IMR-90 (cell line): ENCODE measurements around the gene PLD2. TPM values are rescaled to one million over a fixed set of nuclear protein-coding genes. Genes with fewer than 3 reads are reported as not detected.

Experiments
- ATAC-seq: fragments of 200-7000 bp; cut with Tn5 transposase; 2 replicates; pipeline ENCODE4 v1.9.1; 2020; ENCODE audit warnings: low read depth, mild to moderate bottlenecking, moderate library complexity
- BruUV-seq: library from RNA; stranded (reverse); fragments of 400-500 nt; replicated peaks from 2 replicates; lab custom pipeline; 2021; lab: Mats Ljungman, UMichigan
- CTCF ChIA-PET: fragments of 300-600 bp; formaldehyde crosslinking; extraction: SDS; loops from one replicate; lab custom pipeline; 2021; ENCODE audit warnings: antibody characterized with exemption; lab: Yijun Ruan, JAX
- POLR2A ChIA-PET: fragments of 300-600 bp; sonication (Branson Sonifier 250); formaldehyde crosslinking; loops from one replicate; lab custom pipeline; 2022; ENCODE audit warnings: antibody characterized with exemption; ENCODE audit not compliant: unreplicated experiment; lab: Charles Lee
- DNase-seq: peaks from one replicate; pipeline ENCODE4 v3.0.0; 2013
- H2AFZ ChIP-seq: replicated peaks from 2 replicates; pipeline ENCODE3; 2013; ENCODE audit warnings: low read length, mild to moderate bottlenecking; ENCODE audit not compliant: poor library complexity
- H2AK5ac ChIP-seq: 2 replicates; pipeline ENCODE4 v1.6.1; 2013; ENCODE audit warnings: low read depth, low read length, inconsistent platforms
- H2AK9ac ChIP-seq: replicated peaks from 2 replicates; pipeline ENCODE3; 2013; ENCODE audit warnings: mild to moderate bottlenecking, low read depth, low read length, moderate library complexity; ENCODE audit not compliant: poor library complexity
- H2BK120ac ChIP-seq: 2 replicates; pipeline ENCODE4 v1.6.1; 2013; ENCODE audit warnings: low read depth, low read length, inconsistent platforms
- H2BK15ac ChIP-seq: 3 replicates; pipeline ENCODE4 v1.6.1; 2013; ENCODE audit warnings: low read depth, low read length, inconsistent platforms
- H2BK20ac ChIP-seq: 2 replicates; pipeline ENCODE4 v1.6.1; 2013; ENCODE audit warnings: low read depth, mild to moderate bottlenecking, inconsistent platforms, low read length, moderate library complexity
- H2BK5ac ChIP-seq: 2 replicates; pipeline ENCODE4 v1.6.1; 2013; ENCODE audit warnings: mild to moderate bottlenecking, low read depth, low read length, inconsistent platforms; ENCODE audit not compliant: poor library complexity, severe bottlenecking
- H3K14ac ChIP-seq: replicated peaks from 2 replicates; pipeline ENCODE4 v1.6.1; 2013; ENCODE audit warnings: low read depth, low read length, inconsistent platforms
- H3K18ac ChIP-seq: 2 replicates; pipeline ENCODE4 v1.6.1; 2013; ENCODE audit warnings: low read depth, low read length, control low read depth
- H3K23ac ChIP-seq: 2 replicates; pipeline ENCODE4 v1.6.1; 2013; ENCODE audit warnings: low read depth, low read length, inconsistent platforms
- H3K27ac ChIP-seq: 2 replicates; pipeline ENCODE4 v1.5.1; 2013; ENCODE audit warnings: mild to moderate bottlenecking, control low read depth, low read length; ENCODE audit not compliant: insufficient read depth
- H3K27me3 ChIP-seq: 2 replicates; pipeline ENCODE4 v1.6.1; 2013; ENCODE audit warnings: low read length; ENCODE audit not compliant: control insufficient read depth, insufficient read depth
- H3K36me3 ChIP-seq: 2 replicates; pipeline ENCODE4 v1.6.1; 2013; ENCODE audit warnings: low read length, mixed read lengths; ENCODE audit not compliant: control insufficient read depth, insufficient read depth
- H3K4ac ChIP-seq: 2 replicates; pipeline ENCODE4 v1.6.1; 2013; ENCODE audit warnings: low read depth, low read length, inconsistent platforms
- H3K4me1 ChIP-seq: 2 replicates; pipeline ENCODE4 v1.6.1; 2013; ENCODE audit warnings: low read length, mixed read lengths; ENCODE audit not compliant: control insufficient read depth, insufficient read depth
- H3K4me2 ChIP-seq: 2 replicates; pipeline ENCODE4 v1.6.1; 2013; ENCODE audit warnings: low read depth, mild to moderate bottlenecking, control low read depth, low read length, moderate library complexity
- H3K4me3 ChIP-seq: 2 replicates; pipeline ENCODE4 v1.5.1; 2013; ENCODE audit warnings: low read depth, mild to moderate bottlenecking, control low read depth, low read length, moderate library complexity; ENCODE audit not compliant: insufficient read depth
- H3K56ac ChIP-seq: 2 replicates; pipeline ENCODE4 v1.6.1; 2013; ENCODE audit warnings: low read length, inconsistent platforms; ENCODE audit not compliant: insufficient read depth; ENCODE audit errors: extremely low read depth
- H3K79me1 ChIP-seq, 2 experiments: 2 replicates each; pipeline ENCODE4 v1.6.1; 2013; ENCODE audit warnings: low read length in 2 of 2, inconsistent platforms in 1 of 2, low read depth in 1 of 2
- H3K9ac ChIP-seq: 2 replicates; pipeline ENCODE4 v1.6.1; 2013; ENCODE audit warnings: low read depth, low read length, control low read depth
- H3K9me1 ChIP-seq: 2 replicates; pipeline ENCODE4 v1.6.1; 2013; ENCODE audit warnings: low read length, inconsistent platforms; ENCODE audit not compliant: insufficient read depth
- H3K9me3 ChIP-seq: 2 replicates; pipeline ENCODE4 v1.6.1; 2013; ENCODE audit warnings: low read length; ENCODE audit not compliant: control insufficient read depth, insufficient read depth
- H4K20me1 ChIP-seq: 2 replicates; pipeline ENCODE4 v1.6.1; 2013; ENCODE audit warnings: low read length, inconsistent platforms; ENCODE audit not compliant: insufficient read depth
- H4K5ac ChIP-seq: 2 replicates; pipeline ENCODE4 v1.6.1; 2013; ENCODE audit warnings: mild to moderate bottlenecking, low read depth, low read length, control low read depth
- H4K8ac ChIP-seq, 2 experiments: 2 replicates each; pipeline ENCODE4 v1.6.1; 2013; ENCODE audit warnings: low read depth in 2 of 2, low read length in 2 of 2, control low read depth in 1 of 2, inconsistent platforms in 1 of 2
- H4K91ac ChIP-seq: 2 replicates; pipeline ENCODE4 v1.6.1; 2013; ENCODE audit warnings: low read depth, low read length, inconsistent platforms; ENCODE audit not compliant: insufficient read depth
- BHLHE40 ChIP-seq: fragments of 150-350 bp; IDR thresholded peaks from 2 replicates; pipeline ENCODE4 v1.6.1; 2016; ENCODE audit warnings: mild to moderate bottlenecking, low read depth, low read length
- CEBPB ChIP-seq: IDR thresholded peaks from 2 replicates; pipeline ENCODE4 v1.6.1; 2012; ENCODE audit warnings: low read depth, low read length, improper control_type of control experiment
- CHD1 ChIP-seq: IDR thresholded peaks from 2 replicates; pipeline ENCODE4 v1.6.1; 2012; ENCODE audit warnings: low read depth, low read length, improper control_type of control experiment
- FOS ChIP-seq: fragments of 150-350 bp; IDR thresholded peaks from 2 replicates; pipeline ENCODE4 v1.6.1; 2016; ENCODE audit warnings: low read depth, low read length
- MAFK ChIP-seq: IDR thresholded peaks from 2 replicates; pipeline ENCODE4 v1.6.1; 2012; ENCODE audit warnings: low read depth, low read length, improper control_type of control experiment
- MAZ ChIP-seq: IDR thresholded peaks from 2 replicates; pipeline ENCODE4 v1.6.1; 2012; ENCODE audit warnings: low read depth, mild to moderate bottlenecking, low read length, improper control_type of control experiment, moderate library complexity, borderline replicate concordance
- MXI1 ChIP-seq: IDR thresholded peaks from 2 replicates; pipeline ENCODE4 v1.6.1; 2012; ENCODE audit warnings: low read depth, mild to moderate bottlenecking, low read length, moderate library complexity, borderline replicate concordance
- NFE2L2 ChIP-seq: fragments of 150-350 bp; IDR thresholded peaks from 2 replicates; pipeline ENCODE4 v1.6.1; 2016; ENCODE audit warnings: low read depth, mild to moderate bottlenecking, low read length
- POLR2A ChIP-seq: IDR thresholded peaks from 2 replicates; pipeline ENCODE4 v1.6.1; 2012; ENCODE audit warnings: mild to moderate bottlenecking, low read depth, low read length
- RAD21 ChIP-seq: IDR thresholded peaks from 2 replicates; pipeline ENCODE4 v1.6.1; 2012; ENCODE audit warnings: low read length, improper control_type of control experiment
- RCOR1 ChIP-seq: IDR thresholded peaks from 2 replicates; pipeline ENCODE4 v1.6.1; 2012; ENCODE audit warnings: mild to moderate bottlenecking, low read length, improper control_type of control experiment; ENCODE audit not compliant: insufficient replicate concordance
- RFX5 ChIP-seq: IDR thresholded peaks from 2 replicates; pipeline ENCODE4 v1.8.0; 2012; ENCODE audit warnings: low read depth, mild to moderate bottlenecking, low read length, moderate library complexity
- SMC3 ChIP-seq: fragments of 150-350 bp; IDR thresholded peaks from 2 replicates; pipeline ENCODE4 v1.6.1; 2016; ENCODE audit warnings: low read depth, mild to moderate bottlenecking, antibody characterized with exemption, low read length, moderate library complexity
- WGBS, 2 experiments: methylation state at CpG; one replicate each; pipeline versions ENCODE4 v1.1.5 to v1.1.7; 2013; ENCODE audit warnings: missing lambda C conversion rate in 2 of 2; ENCODE audit not compliant: insufficient read length in 1 of 2; ENCODE audit errors: extremely low coverage in 2 of 2; 5-methylcytosine and 5-hydroxymethylcytosine counted together
- dilution Hi-C: fragments of 300-500 bp; cut with HindIII; formaldehyde crosslinking; loops from one replicate; pipeline ENCODE4 v1.14.3; 2018; ENCODE audit warnings: low sequenced_read_pairs; ENCODE audit not compliant: unreplicated experiment
- in situ Hi-C: fragments of 300-500 bp; cut with MboI; formaldehyde crosslinking; loops from 3 replicates; pipeline ENCODE4 v1.14.3; 2019; ENCODE audit warnings: low sequenced_read_pairs, inconsistent platforms, mixed read lengths
- intact Hi-C: fragments of 100-400 bp; cut with micrococcal nuclease; formaldehyde crosslinking; loops from 2 replicates; pipeline ENCODE4 v1.10.0; 2022
- polyA plus RNA-seq, 3 experiments: library from polyadenylated mRNA; depleted of rRNA; stranded (reverse); fragments of >200 nt; gene quantifications; 2 replicates each; pipeline ENCODE4 v1.2.3, GENCODE V29; 2012; ENCODE audit warnings: low replicate concordance in 1 of 3
- total RNA-seq: library from RNA; depleted of rRNA; stranded (reverse); fragments of >200 nt; gene quantifications from 2 replicates; pipeline ENCODE4 v1.2.3, GENCODE V29; 2012
- TF ChIP-seq, protein P1 (sequence below): fragments of 150-350 bp; IDR thresholded peaks from 2 replicates; pipeline ENCODE4 v1.6.1; 2017; ENCODE audit warnings: mild to moderate bottlenecking, antibody characterized with exemption, low read length, low read depth
- TF ChIP-seq, protein P2 (sequence below): fragments of 150-350 bp; IDR thresholded peaks from 2 replicates; pipeline ENCODE4 v1.6.1; 2016; ENCODE audit warnings: low read depth, mild to moderate bottlenecking, low read length, moderate library complexity, borderline replicate concordance
- TF ChIP-seq, protein P3 (sequence below): conservative IDR thresholded peaks from 2 replicates; pipeline ENCODE4 v1.5.1; 2012; ENCODE audit warnings: mild to moderate bottlenecking, low read depth, low read length, improper control_type of control experiment

The PLD2 gene
- total and polyA plus RNA-seq, 2 of the 4 experiments (the other 2 are of a cell fraction), result 12.5 to 28.0 TPM

DNA sequence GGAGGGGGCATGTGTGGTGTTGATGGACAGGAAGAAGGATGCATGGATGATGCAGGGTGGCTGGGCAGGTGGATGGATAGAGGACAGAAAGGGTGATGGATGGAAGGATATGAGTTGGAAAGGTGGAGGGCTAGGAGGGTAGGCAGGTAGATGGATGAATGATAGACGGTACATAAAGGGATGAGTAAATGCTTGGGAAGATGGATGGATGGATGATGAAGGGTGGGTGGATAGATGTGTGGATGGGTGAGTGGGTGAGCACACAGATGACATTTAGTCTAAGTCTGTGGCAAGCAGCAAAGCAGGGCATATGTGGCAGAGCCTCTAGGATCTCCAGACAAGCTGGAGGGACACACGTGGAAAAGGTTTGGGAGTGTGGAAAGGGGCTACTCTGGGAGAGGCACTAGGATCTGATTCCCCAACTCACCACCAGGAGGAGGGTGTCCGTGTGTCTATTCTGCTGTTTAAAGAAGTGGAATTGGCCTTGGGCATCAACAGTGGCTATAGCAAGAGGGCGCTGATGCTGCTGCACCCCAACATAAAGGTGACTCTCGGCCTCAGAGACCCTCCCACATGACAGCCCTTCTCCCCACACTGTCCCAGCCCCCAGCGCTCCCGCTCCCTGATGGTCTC is 8.2 kb downstream of the PLD2 start:
- POLR2A ChIA-PET, result no interaction called here
- no peak overlapping the region for H3K56ac ChIP-seq
- no peak overlapping the region for H3K18ac ChIP-seq
- no peaks in the 10 kb centered on the region; a peak in 1 of 4 replicates for H3K79me1 ChIP-seq
- no peak overlapping the region for H4K91ac ChIP-seq
- intact Hi-C loops, result no loop called here
- peaks cover 47% of the 10 kb centered on the region for H3K36me3 ChIP-seq
- 0 out of 2 replicates have a peak, but pooled peaks cover 4% of the 10 kb centered on the region for H3K9me1 ChIP-seq
- no peak overlapping the region for H3K14ac ChIP-seq
- no peak overlapping the region for H2BK5ac ChIP-seq
- H3K9me3 ChIP-seq, result no peaks in the 10 kb centered on the region
- H2AFZ ChIP-seq, result no peak overlapping the region
- DNase-seq, result no peak
- 100% methylated on average over 3 of the region's 7 CpGs; no CpG with 5 or more reads in 1 of the 2 experiments for WGBS, 2 experiments
- H3K4ac ChIP-seq, result no peak overlapping the region
- no peak overlapping the region for H4K8ac ChIP-seq
- no peak overlapping the region for H3K4me3 ChIP-seq
- CTCF ChIA-PET, result no interaction called here
- dilution Hi-C loops, result no loop called here
- no peaks in the 10 kb centered on the region for H3K4me1 ChIP-seq
- H2BK15ac ChIP-seq, result no peak overlapping the region
- ATAC-seq, result no peak
- H3K9ac ChIP-seq, result no peak overlapping the region
- no peak overlapping the region for H2BK20ac ChIP-seq
- no TSS peak for BruUV-seq
- H3K4me2 ChIP-seq, result no peak overlapping the region
- no peak overlapping the region for H2AK5ac ChIP-seq
- H2BK120ac ChIP-seq, result no peak overlapping the region
- no peak overlapping the region for H3K23ac ChIP-seq
- H4K5ac ChIP-seq, result no peak overlapping the region
- H4K20me1 ChIP-seq, result peaks cover 11% of the 10 kb centered on the region
- in situ Hi-C loops, result no loop called here
- no peak overlapping the region for H2AK9ac ChIP-seq
- no peak overlapping the region for H3K27ac ChIP-seq
- TF ChIP-seq RCOR1 (no peak), NFE2L2 (no peak), CHD1 (no peak), RFX5 (no peak), MAFK (no peak), FOS (no peak), POLR2A (no peak), SMC3 (no peak; the same call in 1 of the 2 replicates), RAD21 (no peak), MXI1 (no peak), MAZ (no peak), CEBPB (no peak), BHLHE40 (no peak)
- TF ChIP-seq, protein P1, sequence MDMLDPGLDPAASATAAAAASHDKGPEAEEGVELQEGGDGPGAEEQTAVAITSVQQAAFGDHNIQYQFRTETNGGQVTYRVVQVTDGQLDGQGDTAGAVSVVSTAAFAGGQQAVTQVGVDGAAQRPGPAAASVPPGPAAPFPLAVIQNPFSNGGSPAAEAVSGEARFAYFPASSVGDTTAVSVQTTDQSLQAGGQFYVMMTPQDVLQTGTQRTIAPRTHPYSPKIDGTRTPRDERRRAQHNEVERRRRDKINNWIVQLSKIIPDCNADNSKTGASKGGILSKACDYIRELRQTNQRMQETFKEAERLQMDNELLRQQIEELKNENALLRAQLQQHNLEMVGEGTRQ, result no peak
- TF ChIP-seq, protein P2, sequence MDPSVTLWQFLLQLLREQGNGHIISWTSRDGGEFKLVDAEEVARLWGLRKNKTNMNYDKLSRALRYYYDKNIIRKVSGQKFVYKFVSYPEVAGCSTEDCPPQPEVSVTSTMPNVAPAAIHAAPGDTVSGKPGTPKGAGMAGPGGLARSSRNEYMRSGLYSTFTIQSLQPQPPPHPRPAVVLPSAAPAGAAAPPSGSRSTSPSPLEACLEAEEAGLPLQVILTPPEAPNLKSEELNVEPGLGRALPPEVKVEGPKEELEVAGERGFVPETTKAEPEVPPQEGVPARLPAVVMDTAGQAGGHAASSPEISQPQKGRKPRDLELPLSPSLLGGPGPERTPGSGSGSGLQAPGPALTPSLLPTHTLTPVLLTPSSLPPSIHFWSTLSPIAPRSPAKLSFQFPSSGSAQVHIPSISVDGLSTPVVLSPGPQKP, result no peak
- TF ChIP-seq, protein P3, sequence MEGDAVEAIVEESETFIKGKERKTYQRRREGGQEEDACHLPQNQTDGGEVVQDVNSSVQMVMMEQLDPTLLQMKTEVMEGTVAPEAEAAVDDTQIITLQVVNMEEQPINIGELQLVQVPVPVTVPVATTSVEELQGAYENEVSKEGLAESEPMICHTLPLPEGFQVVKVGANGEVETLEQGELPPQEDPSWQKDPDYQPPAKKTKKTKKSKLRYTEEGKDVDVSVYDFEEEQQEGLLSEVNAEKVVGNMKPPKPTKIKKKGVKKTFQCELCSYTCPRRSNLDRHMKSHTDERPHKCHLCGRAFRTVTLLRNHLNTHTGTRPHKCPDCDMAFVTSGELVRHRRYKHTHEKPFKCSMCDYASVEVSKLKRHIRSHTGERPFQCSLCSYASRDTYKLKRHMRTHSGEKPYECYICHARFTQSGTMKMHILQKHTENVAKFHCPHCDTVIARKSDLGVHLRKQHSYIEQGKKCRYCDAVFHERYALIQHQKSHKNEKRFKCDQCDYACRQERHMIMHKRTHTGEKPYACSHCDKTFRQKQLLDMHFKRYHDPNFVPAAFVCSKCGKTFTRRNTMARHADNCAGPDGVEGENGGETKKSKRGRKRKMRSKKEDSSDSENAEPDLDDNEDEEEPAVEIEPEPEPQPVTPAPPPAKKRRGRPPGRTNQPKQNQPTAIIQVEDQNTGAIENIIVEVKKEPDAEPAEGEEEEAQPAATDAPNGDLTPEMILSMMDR, result no peak
- no peaks in the 10 kb centered on the region for H3K27me3 ChIP-seq
